SJSA1 (cell line): Measurements from ENCODE around the gene CCR7. TPM values are rescaled to one million over a fixed set of nuclear protein-coding genes. Genes with fewer than 3 reads are reported as not detected.
A peak's percentile ranks its signal among the peaks of the same experiment; 100 is the strongest.

Experiments used
- DNase-seq, 2 experiments: peaks; one replicate each; pipeline ENCODE4 v3.0.0-alpha.2; 2015 to 2020; ENCODE audit warnings: low spot score in 2 of 2, low read depth in 1 of 2
- H3K27ac ChIP-seq: fragments of 250-450 bp; sonication (Bioruptor Pico); 2 replicates; pipeline ENCODE4 v1.5.1; 2020; ENCODE audit warnings: mild to moderate bottlenecking, moderate library complexity
- H3K27me3 ChIP-seq: fragments of 250-450 bp; sonication (Bioruptor Pico); replicated peaks from 2 replicates; pipeline ENCODE4 v1.5.1; 2020; ENCODE audit warnings: mild to moderate bottlenecking, moderate library complexity
- H3K36me3 ChIP-seq: fragments of 250-450 bp; sonication (Bioruptor Pico); 2 replicates; pipeline ENCODE4 v1.5.1; 2020; ENCODE audit warnings: mild to moderate bottlenecking
- H3K4me1 ChIP-seq: fragments of 250-450 bp; sonication (Bioruptor Pico); replicated peaks from 2 replicates; pipeline ENCODE4 v1.6.1; 2021; ENCODE audit warnings: mild to moderate bottlenecking
- H3K4me3 ChIP-seq: fragments of 250-450 bp; sonication (Bioruptor Pico); 2 replicates; pipeline ENCODE4 v1.5.1; 2020; ENCODE audit warnings: mild to moderate bottlenecking
- H3K9me3 ChIP-seq: fragments of 250-450 bp; sonication (Bioruptor Pico); replicated peaks from 2 replicates; pipeline ENCODE4 v1.5.1; 2020; ENCODE audit warnings: mild to moderate bottlenecking
- total RNA-seq: library from RNA; depleted of rRNA; stranded (reverse); fragments of >200 nt; shearing (Covaris generic); gene quantifications from 2 replicates; pipeline ENCODE4 v1.2.3, GENCODE V29; 2014

CCR7 gene
- total RNA-seq, 1 experiment from 2014 or later, result not detected

- no peaks in the 10 kb centered on the region for H3K27me3 ChIP-seq
- H3K4me1 ChIP-seq, result peaks cover 28% of the 10 kb centered on the region
- no peaks in the 10 kb centered on the region for H3K9me3 ChIP-seq
- no peak overlapping the region for H3K27ac ChIP-seq
- DNase-seq, result no peak
- no peaks in the 10 kb centered on the region for H3K36me3 ChIP-seq
- no peak overlapping the region for H3K4me3 ChIP-seq
Observed at GRCh38 chr17:40534371-40535189, 30.7 kb downstream of the CCR7 start.

- H3K27me3 ChIP-seq, result no peaks in the 10 kb centered on the region
- no peaks in the 10 kb centered on the region for H3K9me3 ChIP-seq
- H3K4me3 ChIP-seq, result no peak overlapping the region
- no peaks in the 10 kb centered on the region for H3K36me3 ChIP-seq
- no peak for DNase-seq
- no peak overlapping the region for H3K27ac ChIP-seq
- peaks cover 28% of the 10 kb centered on the region for H3K4me1 ChIP-seq
Observed at GRCh38 chr17:40533896-40534295, 31.4 kb downstream of the CCR7 start.

- Histone ChIP-seq H3K4me3 (no peak overlapping the region), H3K27me3 (no peaks in the 10 kb centered on the region), H3K27ac (no peak overlapping the region), H3K36me3 (no peaks in the 10 kb centered on the region), H3K9me3 (no peaks in the 10 kb centered on the region), H3K4me1 (peaks cover 28% of the 10 kb centered on the region)
- DNase-seq, result peak in 1 of 2 experiments; percentile 18
Observed at GRCh38 chr17:40532520-40533253, 32.6 kb downstream of the CCR7 start.

- no peak for DNase-seq
- no peaks in the 10 kb centered on the region for H3K9me3 ChIP-seq
- H3K36me3 ChIP-seq, result no peaks in the 10 kb centered on the region
- H3K27me3 ChIP-seq, result no peaks in the 10 kb centered on the region
- no peak overlapping the region for H3K4me3 ChIP-seq
- H3K4me1 ChIP-seq, result peaks cover 20% of the 10 kb centered on the region
- H3K27ac ChIP-seq, result no peak overlapping the region
Observed at GRCh38 chr17:40531051-40531991, 34.0 kb downstream of the CCR7 start.

GRCh38 chr17:40530531-40530994 is 34.7 kb downstream of the CCR7 start:
- Histone ChIP-seq H3K27ac (no peak overlapping the region), H3K27me3 (no peaks in the 10 kb centered on the region), H3K36me3 (no peaks in the 10 kb centered on the region), H3K4me1 (peaks cover 15% of the 10 kb centered on the region), H3K4me3 (no peak overlapping the region), H3K9me3 (no peaks in the 10 kb centered on the region)
- DNase-seq, result no peak

GRCh38 chr17:40529991-40530390 is 35.3 kb downstream of the CCR7 start:
- H3K4me3 ChIP-seq, result no peak overlapping the region
- no peaks in the 10 kb centered on the region for H3K36me3 ChIP-seq
- no peak for DNase-seq
- no peaks in the 10 kb centered on the region for H3K9me3 ChIP-seq
- peaks cover 15% of the 10 kb centered on the region for H3K4me1 ChIP-seq
- H3K27me3 ChIP-seq, result no peaks in the 10 kb centered on the region
- no peak overlapping the region for H3K27ac ChIP-seq

- Histone ChIP-seq H3K4me1 (peaks cover 15% of the 10 kb centered on the region), H3K27me3 (no peaks in the 10 kb centered on the region), H3K27ac (no peak overlapping the region), H3K36me3 (no peaks in the 10 kb centered on the region), H3K9me3 (0 out of 2 replicates have a peak, but pooled peaks cover 2% of the 10 kb centered on the region), H3K4me3 (no peak overlapping the region)
- no peak for DNase-seq
Observed at GRCh38 chr17:40528692-40529417, 36.4 kb downstream of the CCR7 start.

DNA sequence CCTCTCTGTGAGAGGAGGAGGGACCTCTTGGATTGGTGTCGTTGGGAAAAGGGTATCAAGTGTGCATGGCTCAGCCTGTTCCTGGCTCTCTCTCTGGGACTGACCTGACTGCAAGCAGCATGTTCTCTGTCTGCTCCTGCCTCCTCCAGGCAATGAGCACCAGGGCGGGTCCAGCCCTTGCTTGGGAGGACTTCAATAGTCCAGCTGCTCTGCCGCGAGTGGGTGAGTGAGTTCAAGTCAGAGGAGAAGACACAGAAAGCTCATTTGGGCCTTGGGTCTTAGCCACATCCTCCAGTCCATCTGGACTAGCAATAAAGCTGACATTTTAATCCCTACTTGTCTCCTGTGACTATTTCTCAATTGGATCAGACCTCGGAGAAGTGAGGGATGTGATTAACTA is 38.6 kb downstream of the CCR7 start:
- no peaks in the 10 kb centered on the region for H3K36me3 ChIP-seq
- H3K9me3 ChIP-seq, result 0 out of 2 replicates have a peak, but pooled peaks cover 2% of the 10 kb centered on the region
- H3K4me3 ChIP-seq, result no peak overlapping the region
- H3K4me1 ChIP-seq, result peaks cover 5% of the 10 kb centered on the region
- no peak for DNase-seq
- H3K27me3 ChIP-seq, result no peaks in the 10 kb centered on the region
- H3K27ac ChIP-seq, result no peak overlapping the region

DNA sequence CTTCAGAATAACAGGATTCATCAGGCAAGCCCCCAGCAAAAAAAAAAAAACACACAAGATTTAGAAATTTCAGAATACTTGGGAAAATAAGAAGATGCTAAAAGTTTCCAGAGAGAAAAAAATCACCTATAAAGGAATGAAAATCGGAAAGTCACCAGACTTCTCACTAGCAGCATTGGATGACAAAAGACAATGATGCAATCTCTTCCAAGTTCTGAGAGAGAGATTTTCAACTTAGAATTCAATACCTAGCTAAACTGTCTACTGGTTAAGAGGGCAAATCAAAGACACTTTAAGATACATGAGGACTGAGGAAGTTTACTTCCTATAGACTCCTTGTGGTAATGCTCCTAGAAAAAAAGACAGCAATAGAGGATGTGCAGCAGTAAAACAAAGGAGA is 40.0 kb downstream of the CCR7 start:
- Histone ChIP-seq H3K4me1 (peaks cover 18% of the 10 kb centered on the region), H3K9me3 (0 out of 2 replicates have a peak, but pooled peaks cover 2% of the 10 kb centered on the region), H3K36me3 (no peaks in the 10 kb centered on the region), H3K27me3 (no peaks in the 10 kb centered on the region), H3K4me3 (no peak overlapping the region), H3K27ac (no peak overlapping the region)
- no peak for DNase-seq

- H3K4me1 ChIP-seq, result peaks cover 23% of the 10 kb centered on the region
- no peak overlapping the region for H3K27ac ChIP-seq
Observed at GRCh38 chr17:40524243-40524965, 40.9 kb downstream of the CCR7 start.

DNA sequence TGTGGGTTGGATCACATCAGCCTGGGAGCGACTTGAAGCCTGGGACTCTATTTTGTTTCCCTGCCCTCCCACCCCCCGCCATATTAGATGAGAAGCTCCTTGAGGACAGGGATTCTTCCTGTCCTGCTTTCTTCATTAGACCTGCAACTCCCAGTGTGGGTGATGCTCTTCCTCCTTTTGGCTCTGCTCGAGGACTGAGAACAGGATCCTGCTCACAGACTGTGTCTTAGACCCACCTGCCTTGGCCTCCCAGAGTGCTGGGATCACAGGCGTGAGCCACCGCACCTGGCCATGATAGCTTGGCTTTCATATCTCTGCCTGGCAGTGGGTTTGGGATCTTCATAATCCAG is 42.3 kb downstream of the CCR7 start:
- H3K4me3 ChIP-seq, result no peak overlapping the region
- peaks cover 38% of the 10 kb centered on the region for H3K4me1 ChIP-seq
- H3K9me3 ChIP-seq, result 0 out of 2 replicates have a peak, but pooled peaks cover 2% of the 10 kb centered on the region
- H3K27me3 ChIP-seq, result no peaks in the 10 kb centered on the region
- no peak for DNase-seq
- no peaks in the 10 kb centered on the region for H3K36me3 ChIP-seq
- no peak overlapping the region for H3K27ac ChIP-seq

More at GRCh38 chr17:40524243-40524965, 40.9 kb downstream of the CCR7 start:
- no peak overlapping the region for H3K4me3 ChIP-seq
- 0 out of 2 replicates have a peak, but pooled peaks cover 2% of the 10 kb centered on the region for H3K9me3 ChIP-seq
- H3K27me3 ChIP-seq, result no peaks in the 10 kb centered on the region
- DNase-seq, result no peak
- H3K36me3 ChIP-seq, result no peaks in the 10 kb centered on the region

GRCh38 chr17:40522250-40522960 is 42.9 kb downstream of the CCR7 start:
- no peak for DNase-seq
- Histone ChIP-seq H3K36me3 (no peaks in the 10 kb centered on the region), H3K4me1 (peaks cover 41% of the 10 kb centered on the region), H3K27ac (peak overlapping the region; percentile 61), H3K9me3 (0 out of 2 replicates have a peak, but pooled peaks cover 2% of the 10 kb centered on the region), H3K4me3 (no peak overlapping the region), H3K27me3 (no peaks in the 10 kb centered on the region)
